Urinary bladder (tissue), 4 donors: ENCODE data around the gene ACTR5. TPM values are rescaled to one million over a fixed set of nuclear protein-coding genes. Genes with fewer than 3 reads are reported as not detected.

Experiments
- DNase-seq: peaks from one replicate; pipeline ENCODE4 v3.0.0-alpha.2; 2015; ENCODE audit errors: extremely low spot score
- H3K27ac ChIP-seq: one replicate; pipeline ENCODE4 v1.5.1; 2013; ENCODE audit warnings: low read depth, mild to moderate bottlenecking, moderate library complexity
- H3K36me3 ChIP-seq: one replicate; pipeline ENCODE4 v1.6.1; 2013; ENCODE audit warnings: mild to moderate bottlenecking, moderate library complexity; ENCODE audit not compliant: insufficient read depth
- H3K4me1 ChIP-seq: one replicate; pipeline ENCODE4 v1.6.1; 2013; ENCODE audit warnings: mild to moderate bottlenecking, moderate library complexity; ENCODE audit not compliant: insufficient read depth
- H3K4me3 ChIP-seq: one replicate; pipeline ENCODE4 v1.5.1; 2013; ENCODE audit warnings: low read depth, low read length
- WGBS: extraction: QIAGEN DNeasy Blood & Tissue Kit; methylation state at CpG from one replicate; pipeline ENCODE4 v1.1.7; 2013; 5-methylcytosine and 5-hydroxymethylcytosine counted together
- polyA plus RNA-seq: library from polyadenylated mRNA; stranded (reverse); fragments of 200-250 nt; gene quantifications from one replicate; pipeline ENCODE4 v1.2.3, GENCODE V29; 2013
- total RNA-seq: library from RNA; depleted of rRNA; stranded (reverse); fragments of >200 nt; gene quantifications from one replicate; pipeline ENCODE4 v1.2.3, GENCODE V29; 2014
- donor health status: healthy with polysubstance abuse.
- donor health status: healthy.

ACTR5 gene
- total and polyA plus RNA-seq, 2 donors: 6.2 to 7.0 TPM

GRCh38 chr20:38735172-38735571, 13.1 kb upstream of the ACTR5 start:
- no peak for DNase-seq
- H3K4me3 ChIP-seq: no peak overlapping the region
- H3K27ac ChIP-seq: no peak overlapping the region
- 47% methylated on average over 6 of the region's 6 CpGs for WGBS
- H3K36me3 ChIP-seq: no peaks in the 10 kb centered on the region
- no peaks in the 10 kb centered on the region for H3K4me1 ChIP-seq

- Histone ChIP-seq H3K27ac (no peak overlapping the region), H3K36me3 (no peaks in the 10 kb centered on the region), H3K4me3 (no peak overlapping the region), H3K4me1 (no peaks in the 10 kb centered on the region)
- WGBS: 67% methylated on average over 1 of the region's 1 CpG
- no peak for DNase-seq
Measured at GRCh38 chr20:38737887-38738286, 10.4 kb upstream of the ACTR5 start.

- H3K4me1 ChIP-seq: no peaks in the 10 kb centered on the region
- 94% methylated on average over 2 of the region's 2 CpGs for WGBS
- no peaks in the 10 kb centered on the region for H3K36me3 ChIP-seq
- no peak overlapping the region for H3K4me3 ChIP-seq
- no peak overlapping the region for H3K27ac ChIP-seq
- no peak for DNase-seq
Measured at GRCh38 chr20:38745757-38746156, 2.5 kb upstream of the ACTR5 start.

- Histone ChIP-seq H3K4me1 (no peaks in the 10 kb centered on the region), H3K36me3 (no peaks in the 10 kb centered on the region), H3K4me3 (peak overlapping the region; percentile 77), H3K27ac (no peak overlapping the region)
- DNase-seq: no peak
- 11% methylated on average over 39 of the region's 39 CpGs for WGBS
Measured at GRCh38 chr20:38747495-38748096, 664 bp upstream of the ACTR5 start.

GRCh38 chr20:38748861-38749149, 545 bp downstream of the ACTR5 start:
- DNase-seq: no peak
- 2% methylated on average over 10 of the region's 10 CpGs for WGBS
- Histone ChIP-seq H3K4me3 (peak overlapping the region; percentile 77), H3K36me3 (no peaks in the 10 kb centered on the region), H3K27ac (peak overlapping the region; percentile 77), H3K4me1 (no peaks in the 10 kb centered on the region)

- Histone ChIP-seq H3K4me3 (no peak overlapping the region), H3K36me3 (peaks cover 7% of the 10 kb centered on the region), H3K27ac (no peak overlapping the region), H3K4me1 (no peaks in the 10 kb centered on the region)
- 71% methylated on average over 5 of the region's 5 CpGs for WGBS
- DNase-seq: no peak
Measured at GRCh38 chr20:38751360-38751976, 3.2 kb downstream of the ACTR5 start.

- H3K36me3 ChIP-seq: peaks cover 7% of the 10 kb centered on the region
- no peaks in the 10 kb centered on the region for H3K4me1 ChIP-seq
- H3K27ac ChIP-seq: no peak overlapping the region
- no peak overlapping the region for H3K4me3 ChIP-seq
- no peak for DNase-seq
- 94% methylated on average over 4 of the region's 4 CpGs for WGBS
Measured at GRCh38 chr20:38752029-38752428, 3.8 kb downstream of the ACTR5 start.

GRCh38 chr20:38754924-38755323, 6.7 kb downstream of the ACTR5 start:
- 95% methylated on average over 13 of the region's 13 CpGs for WGBS
- H3K36me3 ChIP-seq: peaks cover 7% of the 10 kb centered on the region

GRCh38 chr20:38755324-38755910, 7.2 kb downstream of the ACTR5 start:
- no peak for DNase-seq
- H3K36me3 ChIP-seq: peaks cover 7% of the 10 kb centered on the region
- no peak overlapping the region for H3K4me3 ChIP-seq
- no peak overlapping the region for H3K27ac ChIP-seq
- no peaks in the 10 kb centered on the region for H3K4me1 ChIP-seq
- WGBS: 61% methylated on average over 6 of the region's 6 CpGs

More at GRCh38 chr20:38754924-38755323, 6.7 kb downstream of the ACTR5 start:
- Histone ChIP-seq H3K4me3 (no peak overlapping the region), H3K4me1 (no peaks in the 10 kb centered on the region), H3K27ac (no peak overlapping the region)
- DNase-seq: no peak

GRCh38 chr20:38757145-38757775, 9.0 kb downstream of the ACTR5 start:
- no peak for DNase-seq
- Histone ChIP-seq H3K4me3 (no peak overlapping the region), H3K4me1 (no peaks in the 10 kb centered on the region), H3K27ac (no peak overlapping the region), H3K36me3 (peaks cover 7% of the 10 kb centered on the region)
- 85% methylated on average over 7 of the region's 7 CpGs for WGBS

GRCh38 chr20:38759106-38759505, 10.8 kb downstream of the ACTR5 start:
- DNase-seq: no peak
- peaks cover 6% of the 10 kb centered on the region for H3K36me3 ChIP-seq
- WGBS: 94% methylated on average over 7 of the region's 7 CpGs
- no peak overlapping the region for H3K27ac ChIP-seq
- H3K4me3 ChIP-seq: no peak overlapping the region
- H3K4me1 ChIP-seq: no peaks in the 10 kb centered on the region

- no peak for DNase-seq
- no peak overlapping the region for H3K4me3 ChIP-seq
- H3K36me3 ChIP-seq: no peaks in the 10 kb centered on the region
- H3K27ac ChIP-seq: no peak overlapping the region
- 94% methylated on average over 4 of the region's 4 CpGs for WGBS
- H3K4me1 ChIP-seq: peaks cover 2% of the 10 kb centered on the region
Measured at GRCh38 chr20:38760978-38761377, 12.7 kb downstream of the ACTR5 start.

- H3K4me1 ChIP-seq: peaks cover 2% of the 10 kb centered on the region
- DNase-seq: no peak
- H3K4me3 ChIP-seq: no peak overlapping the region
- no peaks in the 10 kb centered on the region for H3K36me3 ChIP-seq
- H3K27ac ChIP-seq: no peak overlapping the region
Measured at GRCh38 chr20:38762174-38762573, 13.9 kb downstream of the ACTR5 start.

GRCh38 chr20:38763616-38764015, 15.4 kb downstream of the ACTR5 start:
- Histone ChIP-seq H3K4me3 (no peak overlapping the region), H3K27ac (no peak overlapping the region), H3K4me1 (peaks cover 2% of the 10 kb centered on the region), H3K36me3 (no peaks in the 10 kb centered on the region)
- DNase-seq: no peak
- WGBS: 78% methylated on average over 1 of the region's 1 CpG
